Cardiac muscle cell (in vitro differentiated cells and primary cell): Measurements from ENCODE around the gene SEC16A. TPM values are rescaled to one million over a fixed set of nuclear protein-coding genes. Genes with fewer than 3 reads are reported as not detected.

Source experiments
- DNase-seq, 2 donors: peaks; one replicate each; pipeline versions ENCODE4 v3.0.0 to v3.0.0-alpha.2; 2010 to 2017; ENCODE audit warnings: low read depth in 1 of 2, low spot score in 1 of 2
- H3K27ac ChIP-seq: fragments of 200-600 bp; sonication (generic); 2 replicates; pipeline ENCODE4 v1.5.1; 2016
- H3K27me3 ChIP-seq: fragments of 200-600 bp; sonication (generic); 2 replicates; pipeline ENCODE4 v1.6.0; 2016; ENCODE audit warnings: control low read depth
- H3K36me3 ChIP-seq: fragments of 200-600 bp; sonication (generic); 2 replicates; pipeline ENCODE4 v1.5.1; 2016; ENCODE audit warnings: control low read depth
- H3K4me1 ChIP-seq: fragments of 200-600 bp; sonication (generic); 2 replicates; pipeline ENCODE4 v1.8.1; 2017; ENCODE audit warnings: low read depth, mild to moderate bottlenecking, mixed run types
- H3K4me3 ChIP-seq: fragments of 200-600 bp; sonication (generic); 2 replicates; pipeline ENCODE4 v1.5.1; 2016; ENCODE audit warnings: mild to moderate bottlenecking
- H3K9me3 ChIP-seq: fragments of 200-600 bp; sonication (generic); 2 replicates; pipeline ENCODE4 v1.5.1; 2017; ENCODE audit warnings: low read depth, mild to moderate bottlenecking, control low read depth
- CTCF ChIP-seq: IDR thresholded peaks from 2 replicates; pipeline ENCODE4 v1.5.1; 2012; ENCODE audit warnings: low read depth, mild to moderate bottlenecking, low read length
- polyA plus RNA-seq: library from polyadenylated mRNA; unstranded; fragments of >200 nt; fragmentation: Nextera tagmentation; extraction: Ambion mirVana; gene quantifications from 2 replicates; pipeline ENCODE4 v1.2.1, GENCODE V29; 2016
- total RNA-seq: library from RNA; depleted of rRNA; stranded (reverse); fragments of >200 nt; gene quantifications from 2 replicates; pipeline ENCODE4 v1.2.3, GENCODE V29; 2016

Gene SEC16A
- total and polyA plus RNA-seq, 2 experiments from 2014 or later = 32.3 to 39.5 TPM

- H3K4me3 ChIP-seq = no peak overlapping the region
- H3K9me3 ChIP-seq = no peaks in the 10 kb centered on the region
- TF ChIP-seq CTCF = no peak
- no peaks in the 10 kb centered on the region for H3K27me3 ChIP-seq
- H3K36me3 ChIP-seq = peaks cover 18% of the 10 kb centered on the region
- no peak overlapping the region for H3K27ac ChIP-seq
- no peak for DNase-seq
- peaks cover 3% of the 10 kb centered on the region for H3K4me1 ChIP-seq
Measured at GRCh38 chr9:136404801-136405136, 78.1 kb downstream of the SEC16A start.

- no peak for TF ChIP-seq CTCF
- no peak for DNase-seq
- H3K36me3 ChIP-seq = peaks cover 18% of the 10 kb centered on the region
Measured at GRCh38 chr9:136403915-136404800, 78.7 kb downstream of the SEC16A start.

GRCh38 chr9:136403538-136403914 lies 79.3 kb downstream of the SEC16A start:
- DNase-seq = no peak
- Histone ChIP-seq H3K27me3 (no peaks in the 10 kb centered on the region), H3K4me1 (no peaks in the 10 kb centered on the region), H3K36me3 (peaks cover 18% of the 10 kb centered on the region), H3K4me3 (no peak overlapping the region), H3K9me3 (no peaks in the 10 kb centered on the region), H3K27ac (no peak overlapping the region)
- no peak for TF ChIP-seq CTCF

More at GRCh38 chr9:136403915-136404800, 78.7 kb downstream of the SEC16A start:
- Histone ChIP-seq H3K27ac (no peak overlapping the region), H3K27me3 (no peaks in the 10 kb centered on the region), H3K4me3 (no peak overlapping the region), H3K4me1 (no peaks in the 10 kb centered on the region), H3K9me3 (no peaks in the 10 kb centered on the region)

- Histone ChIP-seq H3K4me3 (no peak overlapping the region), H3K4me1 (no peaks in the 10 kb centered on the region), H3K9me3 (no peaks in the 10 kb centered on the region), H3K36me3 (peaks cover 18% of the 10 kb centered on the region), H3K27ac (peak overlapping the region; percentile 51), H3K27me3 (no peaks in the 10 kb centered on the region)
- peak in 1 of 2 donors; percentile 18 for DNase-seq
- no peak for TF ChIP-seq CTCF
Measured at GRCh38 chr9:136402067-136402466, 80.8 kb downstream of the SEC16A start.

GRCh38 chr9:136401173-136401922 lies 81.5 kb downstream of the SEC16A start:
- no peaks in the 10 kb centered on the region for H3K4me1 ChIP-seq
- H3K27ac ChIP-seq = peak overlapping the region; percentile 69
- no peak for DNase-seq
- peaks cover 16% of the 10 kb centered on the region for H3K36me3 ChIP-seq
- H3K4me3 ChIP-seq = no peak overlapping the region
- TF ChIP-seq CTCF = no peak
- H3K9me3 ChIP-seq = no peaks in the 10 kb centered on the region
- H3K27me3 ChIP-seq = no peaks in the 10 kb centered on the region
